Measurements from ENCODE around the gene PRSS1. TPM values are rescaled to one million over a fixed set of nuclear protein-coding genes. Genes with fewer than 3 reads are reported as not detected.

Gene PRSS1
- total RNA-seq, 4 donors from 2014 or later = 1.0 TPM; not detected in 3

DNA sequence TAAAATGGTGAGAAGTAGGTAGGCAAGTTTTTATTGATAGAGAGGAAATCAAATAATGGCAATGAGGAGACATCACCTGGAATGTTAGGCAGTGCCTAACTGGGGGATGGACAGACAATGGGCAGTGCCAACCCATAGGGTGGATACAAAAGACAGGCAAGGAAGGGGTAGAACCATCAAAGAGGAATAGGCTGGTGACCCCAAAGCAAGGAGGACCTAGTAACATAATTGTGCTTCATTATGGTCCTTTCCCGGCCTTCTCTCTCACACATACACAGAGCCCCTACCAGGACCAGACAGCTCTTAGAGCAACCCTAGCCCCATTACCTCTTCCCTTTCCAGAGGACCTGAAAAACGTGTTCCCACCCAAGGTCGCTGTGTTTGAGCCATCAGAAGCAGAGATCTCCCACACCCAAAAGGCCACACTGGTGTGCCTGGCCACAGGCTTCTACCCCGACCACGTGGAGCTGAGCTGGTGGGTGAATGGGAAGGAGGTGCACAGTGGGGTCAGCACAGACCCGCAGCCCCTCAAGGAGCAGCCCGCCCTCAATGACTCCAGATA is 51.5 kb downstream of the PRSS1 start:
- Histone ChIP-seq H3K36me3 (no peaks in the 10 kb centered on the region), H3K4me1 (peaks cover 0 to 15% of the 10 kb centered on the region in 2 donors), H3K27me3 (peaks cover 0 to 10% of the 10 kb centered on the region in 2 donors), H3K4me3 (no peak overlapping the region), H3K27ac (no peak overlapping the region), H3K9me3 (no peaks in the 10 kb centered on the region)
- no peak for DNase-seq
- intact Hi-C loops (cut with DNase I; ENCODE audit: low total_unique reads) = no loop called here
- no peak for TF ChIP-seq POLR2A (IDR thresholded peaks at IDR 0.05)
- TF ChIP-seq, protein P1, sequence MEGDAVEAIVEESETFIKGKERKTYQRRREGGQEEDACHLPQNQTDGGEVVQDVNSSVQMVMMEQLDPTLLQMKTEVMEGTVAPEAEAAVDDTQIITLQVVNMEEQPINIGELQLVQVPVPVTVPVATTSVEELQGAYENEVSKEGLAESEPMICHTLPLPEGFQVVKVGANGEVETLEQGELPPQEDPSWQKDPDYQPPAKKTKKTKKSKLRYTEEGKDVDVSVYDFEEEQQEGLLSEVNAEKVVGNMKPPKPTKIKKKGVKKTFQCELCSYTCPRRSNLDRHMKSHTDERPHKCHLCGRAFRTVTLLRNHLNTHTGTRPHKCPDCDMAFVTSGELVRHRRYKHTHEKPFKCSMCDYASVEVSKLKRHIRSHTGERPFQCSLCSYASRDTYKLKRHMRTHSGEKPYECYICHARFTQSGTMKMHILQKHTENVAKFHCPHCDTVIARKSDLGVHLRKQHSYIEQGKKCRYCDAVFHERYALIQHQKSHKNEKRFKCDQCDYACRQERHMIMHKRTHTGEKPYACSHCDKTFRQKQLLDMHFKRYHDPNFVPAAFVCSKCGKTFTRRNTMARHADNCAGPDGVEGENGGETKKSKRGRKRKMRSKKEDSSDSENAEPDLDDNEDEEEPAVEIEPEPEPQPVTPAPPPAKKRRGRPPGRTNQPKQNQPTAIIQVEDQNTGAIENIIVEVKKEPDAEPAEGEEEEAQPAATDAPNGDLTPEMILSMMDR (IDR thresholded peaks at IDR 0.05) = no peak

DNA sequence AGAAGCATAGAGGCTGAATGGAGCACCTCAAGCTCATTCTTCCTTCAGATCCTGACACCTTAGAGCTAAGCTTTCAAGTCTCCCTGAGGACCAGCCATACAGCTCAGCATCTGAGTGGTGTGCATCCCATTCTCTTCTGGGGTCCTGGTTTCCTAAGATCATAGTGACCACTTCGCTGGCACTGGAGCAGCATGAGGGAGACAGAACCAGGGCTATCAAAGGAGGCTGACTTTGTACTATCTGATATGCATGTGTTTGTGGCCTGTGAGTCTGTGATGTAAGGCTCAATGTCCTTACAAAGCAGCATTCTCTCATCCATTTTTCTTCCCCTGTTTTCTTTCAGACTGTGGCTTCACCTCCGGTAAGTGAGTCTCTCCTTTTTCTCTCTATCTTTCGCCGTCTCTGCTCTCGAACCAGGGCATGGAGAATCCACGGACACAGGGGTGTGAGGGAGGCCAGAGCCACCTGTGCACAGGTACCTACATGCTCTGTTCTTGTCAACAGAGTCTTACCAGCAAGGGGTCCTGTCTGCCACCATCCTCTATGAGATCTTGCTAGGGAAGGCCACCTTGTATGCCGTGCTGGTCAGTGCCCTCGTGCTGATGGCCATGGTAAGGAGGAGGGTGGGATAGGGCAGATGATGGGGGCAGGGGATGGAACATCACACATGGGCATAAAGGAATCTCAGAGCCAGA is 52.5 kb downstream of the PRSS1 start:
- H3K4me3 ChIP-seq = no peak overlapping the region
- no peak overlapping the region for H3K27ac ChIP-seq
- TF ChIP-seq POLR2A (IDR thresholded peaks at IDR 0.05) = no peak
- TF ChIP-seq, protein P1 (IDR thresholded peaks at IDR 0.05) = no peak
- peaks cover 0 to 11% of the 10 kb centered on the region in 2 donors for H3K4me1 ChIP-seq
- intact Hi-C loops (cut with DNase I; ENCODE audit: low total_unique reads) = no loop called here
- H3K9me3 ChIP-seq = no peaks in the 10 kb centered on the region
- H3K27me3 ChIP-seq = peaks cover 0 to 2% of the 10 kb centered on the region in 2 donors
- DNase-seq = no peak
- no peaks in the 10 kb centered on the region for H3K36me3 ChIP-seq

DNA sequence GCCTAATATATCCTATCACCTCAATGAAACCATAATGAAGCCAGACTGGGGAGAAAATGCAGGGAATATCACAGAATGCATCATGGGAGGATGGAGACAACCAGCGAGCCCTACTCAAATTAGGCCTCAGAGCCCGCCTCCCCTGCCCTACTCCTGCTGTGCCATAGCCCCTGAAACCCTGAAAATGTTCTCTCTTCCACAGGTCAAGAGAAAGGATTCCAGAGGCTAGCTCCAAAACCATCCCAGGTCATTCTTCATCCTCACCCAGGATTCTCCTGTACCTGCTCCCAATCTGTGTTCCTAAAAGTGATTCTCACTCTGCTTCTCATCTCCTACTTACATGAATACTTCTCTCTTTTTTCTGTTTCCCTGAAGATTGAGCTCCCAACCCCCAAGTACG is 53.0 kb downstream of the PRSS1 start:
- intact Hi-C loops (cut with DNase I; ENCODE audit: low total_unique reads) = no loop called here
- peaks cover 0 to 5% of the 10 kb centered on the region in 2 donors for H3K4me1 ChIP-seq
- no peak for DNase-seq
- no peak overlapping the region for H3K4me3 ChIP-seq
- no peaks in the 10 kb centered on the region for H3K36me3 ChIP-seq
- no peaks in the 10 kb centered on the region for H3K9me3 ChIP-seq
- TF ChIP-seq, protein P1 (IDR thresholded peaks at IDR 0.05) = no peak
- no peak for TF ChIP-seq POLR2A (IDR thresholded peaks at IDR 0.05)
- no peaks in the 10 kb centered on the region for H3K27me3 ChIP-seq
- no peak overlapping the region for H3K27ac ChIP-seq

Small RNAs within 50 kb of the gene (small RNA-seq; reads per million reads assigned to genes)
- gene TRBD1 (not detected), gene TRBJ1-1 (not detected), gene TRBJ1-2 (not detected), gene TRBJ1-3 (not detected), gene TRBJ1-4 (not detected), gene TRBJ1-5 (not detected), gene TRBJ1-6 (not detected), gene TRBJ2-1 (not detected), gene TRBJ2-2 (not detected), gene TRBJ2-2P (not detected), gene TRBJ2-3 (not detected), gene TRBJ2-4 (not detected), gene TRBJ2-5 (not detected), gene TRBJ2-6 (not detected), gene TRBJ2-7 (not detected)

Other genes with a start within 250 kb of the PRSS1 start
- gene PRSS2, start 21.5 kb downstream of the PRSS1 start, total RNA-seq = not detected
- 10 to 100 TPM in 3 of 4 donors, 1 to 10 TPM in 1; 1.5 to 34.6 (median 21.9) TPM for gene EPHB6, start 105.6 kb downstream of the PRSS1 start, total RNA-seq
- gene TRPV6, start 136.3 kb downstream of the PRSS1 start, total RNA-seq = 1 to 10 TPM in 1 of 4 donors, under 1 TPM in 1, not detected in 2; 0.46 to 1.3 TPM
- under 1 TPM in 1 of 4 donors, not detected in 3; 0.34 TPM for gene TRPV5, start 184.3 kb downstream of the PRSS1 start, total RNA-seq
- gene LLCFC1, start 190.0 kb downstream of the PRSS1 start, total RNA-seq = not detected
- gene KEL, start 212.9 kb downstream of the PRSS1 start, total RNA-seq = 1 to 10 TPM in 1 of 4 donors, under 1 TPM in 1, not detected in 2; 0.98 to 1.8 TPM

Data from uterus (tissue), 4 donors.